Glutamatergic neuron (in vitro differentiated cells): ENCODE results near the gene YIF1B. TPM values are rescaled to one million over a fixed set of nuclear protein-coding genes. Genes with fewer than 3 reads are reported as not detected.

Experiments
- DNase-seq: peaks from one replicate; pipeline ENCODE4 v3.0.0; 2022
- H3K27ac Mint-ChIP-seq: one replicate; pipeline ENCODE4 v1.8.0; 2020; ENCODE audit warnings: mild to moderate bottlenecking, mixed read lengths, inconsistent platforms; ENCODE audit not compliant: unreplicated experiment
- H3K27me3 Mint-ChIP-seq: one replicate; pipeline ENCODE4 v1.8.0; 2020; ENCODE audit warnings: mild to moderate bottlenecking, moderate library complexity, mixed read lengths, inconsistent platforms; ENCODE audit not compliant: unreplicated experiment
- H3K36me3 Mint-ChIP-seq: one replicate; pipeline ENCODE4 v1.8.0; 2020; ENCODE audit warnings: mild to moderate bottlenecking, mixed read lengths, inconsistent platforms; ENCODE audit not compliant: unreplicated experiment
- H3K4me1 Mint-ChIP-seq: one replicate; pipeline ENCODE4 v1.8.0; 2020; ENCODE audit warnings: mild to moderate bottlenecking, low read depth, mixed read lengths, inconsistent platforms; ENCODE audit not compliant: unreplicated experiment
- H3K4me3 Mint-ChIP-seq: one replicate; pipeline ENCODE4 v1.8.0; 2020; ENCODE audit warnings: mild to moderate bottlenecking, mixed read lengths, inconsistent platforms; ENCODE audit not compliant: unreplicated experiment
- H3K9me3 Mint-ChIP-seq: one replicate; pipeline ENCODE4 v1.8.0; 2020; ENCODE audit warnings: mild to moderate bottlenecking, moderate library complexity, mixed read lengths, inconsistent platforms; ENCODE audit not compliant: unreplicated experiment
- total RNA-seq: library from RNA; stranded (reverse); fragmentation: NEBNext Ultra II Directional; extraction: Animal tissue kit (Norgen Biotek cat#: 25700); gene quantifications from one replicate; pipeline ENCODE4 v1.2.1, GENCODE V29; 2021; ENCODE audit not compliant: unreplicated experiment
- TF ChIP-seq, protein P1 (sequence below): fragments of 200-600 bp; sonication (generic); IDR thresholded peaks from one replicate; pipeline ENCODE4 v1.5.0; 2021; ENCODE audit not compliant: partially characterized antibody, unreplicated experiment

YIF1B gene
- total RNA-seq, 1 donor from 2014 or later = 101 TPM

DNA sequence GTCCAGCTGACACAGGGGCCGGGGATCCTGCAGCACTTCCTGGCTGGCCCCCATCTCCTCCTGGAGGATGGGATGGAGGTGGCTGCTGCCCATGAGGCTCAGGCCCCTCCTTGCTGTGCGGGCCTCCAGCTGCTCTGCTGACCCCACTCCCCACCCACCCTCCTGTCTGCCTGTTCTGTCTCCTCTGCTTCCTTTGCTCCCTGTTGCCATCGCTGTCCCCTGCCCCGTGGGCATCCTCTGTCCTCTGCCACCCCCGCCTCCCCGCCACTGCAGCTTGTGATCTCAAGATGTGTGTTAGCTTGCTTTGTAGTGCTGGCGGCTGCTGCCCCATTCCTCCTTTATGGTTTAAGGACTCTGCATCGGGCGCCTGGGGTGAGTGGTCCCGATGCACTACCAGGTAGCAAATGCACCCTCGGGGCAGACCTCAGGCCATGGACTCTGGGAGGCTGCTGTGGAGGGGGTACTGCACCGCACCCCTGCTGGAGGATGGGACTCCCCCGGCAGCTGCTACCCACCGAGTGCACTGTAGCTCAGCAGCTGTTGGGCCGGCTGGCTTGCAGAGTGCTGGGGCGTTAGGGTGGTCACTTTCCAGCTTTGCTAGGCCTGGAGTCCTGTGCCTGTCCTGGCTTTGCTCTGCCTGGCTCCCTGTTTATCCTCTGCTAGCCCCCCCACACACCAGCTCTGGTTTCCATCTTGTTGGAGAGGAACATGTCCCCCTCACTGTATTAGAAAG is 27.5 kb downstream of the YIF1B start:
- DNase-seq = no peak
- H3K9me3 Mint-ChIP-seq = peaks cover 2% of the 10 kb centered on the region
- peaks cover 27% of the 10 kb centered on the region for H3K4me1 Mint-ChIP-seq
- H3K4me3 Mint-ChIP-seq = no peak overlapping the region
- TF ChIP-seq, protein P1, sequence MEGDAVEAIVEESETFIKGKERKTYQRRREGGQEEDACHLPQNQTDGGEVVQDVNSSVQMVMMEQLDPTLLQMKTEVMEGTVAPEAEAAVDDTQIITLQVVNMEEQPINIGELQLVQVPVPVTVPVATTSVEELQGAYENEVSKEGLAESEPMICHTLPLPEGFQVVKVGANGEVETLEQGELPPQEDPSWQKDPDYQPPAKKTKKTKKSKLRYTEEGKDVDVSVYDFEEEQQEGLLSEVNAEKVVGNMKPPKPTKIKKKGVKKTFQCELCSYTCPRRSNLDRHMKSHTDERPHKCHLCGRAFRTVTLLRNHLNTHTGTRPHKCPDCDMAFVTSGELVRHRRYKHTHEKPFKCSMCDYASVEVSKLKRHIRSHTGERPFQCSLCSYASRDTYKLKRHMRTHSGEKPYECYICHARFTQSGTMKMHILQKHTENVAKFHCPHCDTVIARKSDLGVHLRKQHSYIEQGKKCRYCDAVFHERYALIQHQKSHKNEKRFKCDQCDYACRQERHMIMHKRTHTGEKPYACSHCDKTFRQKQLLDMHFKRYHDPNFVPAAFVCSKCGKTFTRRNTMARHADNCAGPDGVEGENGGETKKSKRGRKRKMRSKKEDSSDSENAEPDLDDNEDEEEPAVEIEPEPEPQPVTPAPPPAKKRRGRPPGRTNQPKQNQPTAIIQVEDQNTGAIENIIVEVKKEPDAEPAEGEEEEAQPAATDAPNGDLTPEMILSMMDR = no peak
- H3K27ac Mint-ChIP-seq = no peak overlapping the region
- peaks cover 2% of the 10 kb centered on the region for H3K27me3 Mint-ChIP-seq
- H3K36me3 Mint-ChIP-seq = no peaks in the 10 kb centered on the region

DNA sequence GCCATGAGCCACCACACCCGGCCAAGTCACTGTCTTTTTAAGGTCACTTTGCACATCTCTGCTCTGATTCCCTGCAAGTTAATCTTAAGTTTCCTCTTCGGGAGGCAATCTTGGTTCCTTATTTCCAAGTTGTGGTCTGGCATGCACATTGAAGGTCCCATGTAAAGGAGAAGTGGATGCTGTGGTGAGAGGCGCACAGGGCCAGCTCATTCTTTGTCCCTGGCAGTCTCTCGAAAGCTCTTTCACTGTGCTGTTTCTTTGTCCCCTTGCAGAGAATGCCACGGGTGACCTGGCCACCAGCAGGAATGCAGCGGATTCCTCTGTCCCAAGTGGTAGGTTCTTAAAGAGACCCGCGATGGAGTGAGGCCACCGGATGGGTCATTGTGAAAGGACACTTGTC is 28.1 kb downstream of the YIF1B start:
- Mint-ChIP-seq H3K4me1 (peaks cover 21% of the 10 kb centered on the region), H3K9me3 (no peaks in the 10 kb centered on the region), H3K36me3 (no peaks in the 10 kb centered on the region), H3K27me3 (peaks cover 2% of the 10 kb centered on the region), H3K27ac (no peak overlapping the region), H3K4me3 (no peak overlapping the region)
- TF ChIP-seq, protein P1 = no peak
- DNase-seq = no peak

DNA sequence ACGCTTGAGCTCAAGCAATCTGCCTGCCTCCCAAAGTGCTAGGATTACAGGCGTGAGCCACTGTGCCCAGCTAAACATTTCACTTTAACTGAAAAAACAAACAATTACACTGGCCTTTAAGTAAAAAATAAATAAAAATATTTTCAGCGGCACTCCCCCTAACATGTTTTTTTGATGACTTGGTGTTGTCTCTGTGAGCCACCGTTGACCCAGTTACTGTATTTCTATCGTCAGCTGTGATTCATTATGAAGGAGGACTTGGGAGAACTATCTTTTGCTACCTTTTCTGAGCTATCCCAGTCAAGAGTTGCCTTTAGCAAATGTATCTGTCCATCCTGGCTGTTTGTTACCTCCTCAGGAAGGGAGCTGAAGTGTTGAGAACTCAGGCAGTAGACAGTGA is 30.2 kb downstream of the YIF1B start:
- DNase-seq = no peak
- H3K9me3 Mint-ChIP-seq = no peaks in the 10 kb centered on the region
- H3K27me3 Mint-ChIP-seq = peaks cover 2% of the 10 kb centered on the region
- peaks cover 14% of the 10 kb centered on the region for H3K4me1 Mint-ChIP-seq
- H3K27ac Mint-ChIP-seq = no peak overlapping the region
- TF ChIP-seq, protein P1 = no peak
- H3K36me3 Mint-ChIP-seq = no peaks in the 10 kb centered on the region
- H3K4me3 Mint-ChIP-seq = no peak overlapping the region

DNA sequence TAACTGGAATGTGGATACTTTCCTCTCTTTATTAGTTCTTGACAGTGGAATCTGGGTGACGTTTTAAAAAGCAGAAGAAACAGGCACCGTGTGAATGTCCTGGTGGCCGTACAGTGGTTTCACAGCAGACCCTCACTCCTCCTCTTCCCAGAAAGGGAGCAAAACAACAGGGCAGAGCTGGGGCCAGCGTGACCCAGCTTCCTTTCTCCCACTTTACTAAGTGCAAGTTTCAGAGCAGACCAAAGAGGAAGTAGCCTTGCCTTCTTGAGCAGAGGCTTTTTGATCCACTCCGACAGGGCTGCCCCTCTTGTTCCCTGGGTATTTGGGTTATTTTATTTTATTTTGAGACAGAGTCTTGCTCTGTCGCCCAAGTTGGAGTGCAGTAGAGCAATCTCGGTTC is 31.3 kb downstream of the YIF1B start:
- no peak for DNase-seq
- Mint-ChIP-seq H3K9me3 (no peaks in the 10 kb centered on the region), H3K36me3 (no peaks in the 10 kb centered on the region), H3K4me3 (no peak overlapping the region), H3K27ac (no peak overlapping the region), H3K4me1 (peaks cover 13% of the 10 kb centered on the region), H3K27me3 (peaks cover 2% of the 10 kb centered on the region)
- TF ChIP-seq, protein P1 = no peak

DNA sequence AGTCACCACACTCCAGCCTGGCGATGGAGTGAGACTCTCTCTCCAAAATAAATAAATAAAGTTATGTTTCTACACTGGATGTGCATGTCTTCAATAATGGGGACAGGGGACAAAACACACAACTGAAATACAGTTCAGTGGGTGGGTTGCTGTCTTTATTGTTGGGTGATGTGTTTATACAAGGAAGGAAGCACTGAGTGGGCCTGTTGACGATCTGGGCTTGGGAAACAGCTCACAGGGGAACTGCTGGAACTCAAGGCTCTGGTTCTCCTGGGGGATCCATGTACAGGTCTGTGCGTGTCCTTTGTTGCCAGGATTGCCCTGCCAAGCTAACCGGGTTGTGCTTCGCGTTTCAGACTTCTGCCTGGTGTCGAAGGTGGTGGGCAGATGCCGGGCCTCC is 32.5 kb downstream of the YIF1B start:
- H3K4me3 Mint-ChIP-seq = no peak overlapping the region
- H3K4me1 Mint-ChIP-seq = peaks cover 13% of the 10 kb centered on the region

More for the DNA sequence above, 32.5 kb downstream of the YIF1B start:
- TF ChIP-seq, protein P1 = no peak
- no peaks in the 10 kb centered on the region for H3K36me3 Mint-ChIP-seq
- no peak overlapping the region for H3K27ac Mint-ChIP-seq
- DNase-seq = no peak
- H3K27me3 Mint-ChIP-seq = peaks cover 2% of the 10 kb centered on the region
- H3K9me3 Mint-ChIP-seq = no peaks in the 10 kb centered on the region
